NCI-H187 (cell line): ENCODE data around the gene CLSTN2.
A peak's percentile ranks its signal among the peaks of the same experiment; 100 is the strongest.

Experiments used
- DNase-seq, 2 experiments: peaks; one replicate each; lab custom pipeline; 2025; lab: John Stamatoyannopoulos, UW

CLSTN2 gene

GRCh38 chr3:140341817-140342403 lies 406.9 kb downstream of the CLSTN2 start:
- DNase-seq: peak in 1 of 2 experiments; percentile 54

- no peak for DNase-seq
Observed at GRCh38 chr3:140342668-140343067, 407.7 kb downstream of the CLSTN2 start.

- no peak for DNase-seq
Observed at GRCh38 chr3:140343211-140344081, 408.5 kb downstream of the CLSTN2 start.

GRCh38 chr3:140344082-140344454 lies 409.1 kb downstream of the CLSTN2 start:
- DNase-seq: no peak

GRCh38 chr3:140344601-140345205 lies 409.7 kb downstream of the CLSTN2 start:
- no peak for DNase-seq

GRCh38 chr3:140347151-140347550 lies 412.2 kb downstream of the CLSTN2 start:
- no peak for DNase-seq

- DNase-seq: no peak
Observed at GRCh38 chr3:140349938-140350337, 415.0 kb downstream of the CLSTN2 start.

- DNase-seq: no peak
Observed at GRCh38 chr3:140351466-140351865, 416.5 kb downstream of the CLSTN2 start.

GRCh38 chr3:140355481-140355880 lies 420.5 kb downstream of the CLSTN2 start:
- no peak for DNase-seq

- no peak for DNase-seq
Observed at GRCh38 chr3:140358686-140359085, 423.7 kb downstream of the CLSTN2 start.

- DNase-seq: no peak
Observed at GRCh38 chr3:140359233-140359995, 424.4 kb downstream of the CLSTN2 start.

GRCh38 chr3:140360332-140360731 lies 425.3 kb downstream of the CLSTN2 start:
- no peak for DNase-seq

- DNase-seq: no peak
Observed at GRCh38 chr3:140363801-140364200, 428.8 kb downstream of the CLSTN2 start.

- DNase-seq: no peak
Observed at GRCh38 chr3:140365872-140366697, 431.1 kb downstream of the CLSTN2 start.

GRCh38 chr3:140368223-140368811 lies 433.3 kb downstream of the CLSTN2 start:
- no peak for DNase-seq

GRCh38 chr3:140370686-140371085 lies 435.7 kb downstream of the CLSTN2 start:
- DNase-seq: no peak

- DNase-seq: no peak
Observed at GRCh38 chr3:140373234-140373633, 438.2 kb downstream of the CLSTN2 start.

GRCh38 chr3:140375002-140375401 lies 440.0 kb downstream of the CLSTN2 start:
- DNase-seq: no peak

GRCh38 chr3:140376136-140376889 lies 441.3 kb downstream of the CLSTN2 start:
- no peak for DNase-seq

- no peak for DNase-seq
Observed at GRCh38 chr3:140377644-140378043, 442.7 kb downstream of the CLSTN2 start.
